GM10266 (cell line): ENCODE measurements around the gene SPPL3.

ENCODE experiments used
- DNase-seq: peaks from one replicate; pipeline ENCODE4 v3.0.0; 2012; ENCODE audit errors: extremely low spot score
- CTCF ChIP-seq: IDR thresholded peaks from 2 replicates; pipeline ENCODE4 v1.5.1; 2012; ENCODE audit warnings: mild to moderate bottlenecking, low read depth; ENCODE audit not compliant: control insufficient read depth, insufficient read depth; ENCODE audit errors: missing control alignments

The SPPL3 gene

GRCh38 chr12:120836114-120836684 is 68.0 kb downstream of the SPPL3 start:
- DNase-seq = no peak
- TF ChIP-seq CTCF = no peak

GRCh38 chr12:120835657-120836056 is 68.5 kb downstream of the SPPL3 start:
- DNase-seq = no peak

GRCh38 chr12:120835304-120835612 is 68.9 kb downstream of the SPPL3 start:
- TF ChIP-seq CTCF = no peak
- no peak for DNase-seq

More at GRCh38 chr12:120835657-120836056, 68.5 kb downstream of the SPPL3 start:
- no peak for TF ChIP-seq CTCF

GRCh38 chr12:120834489-120835303 is 69.5 kb downstream of the SPPL3 start:
- TF ChIP-seq CTCF = no peak
- DNase-seq = no peak

GRCh38 chr12:120833849-120834248 is 70.3 kb downstream of the SPPL3 start:
- no peak for TF ChIP-seq CTCF
- no peak for DNase-seq

GRCh38 chr12:120832737-120833136 is 71.4 kb downstream of the SPPL3 start:
- no peak for TF ChIP-seq CTCF
- no peak for DNase-seq

- no peak for DNase-seq
- TF ChIP-seq CTCF = no peak
These were observed 72.4 kb downstream of the SPPL3 start for GRCh38 chr12:120831648-120832267.
